CD4-positive, alpha-beta T cell treated with Interleukin-4 for 4 hours (primary cell): ENCODE measurements around the gene PIAS4.

Experiments
- DNase-seq: peaks from one replicate; pipeline ENCODE4 v3.0.0-alpha.2; 2020

Gene PIAS4

DNA sequence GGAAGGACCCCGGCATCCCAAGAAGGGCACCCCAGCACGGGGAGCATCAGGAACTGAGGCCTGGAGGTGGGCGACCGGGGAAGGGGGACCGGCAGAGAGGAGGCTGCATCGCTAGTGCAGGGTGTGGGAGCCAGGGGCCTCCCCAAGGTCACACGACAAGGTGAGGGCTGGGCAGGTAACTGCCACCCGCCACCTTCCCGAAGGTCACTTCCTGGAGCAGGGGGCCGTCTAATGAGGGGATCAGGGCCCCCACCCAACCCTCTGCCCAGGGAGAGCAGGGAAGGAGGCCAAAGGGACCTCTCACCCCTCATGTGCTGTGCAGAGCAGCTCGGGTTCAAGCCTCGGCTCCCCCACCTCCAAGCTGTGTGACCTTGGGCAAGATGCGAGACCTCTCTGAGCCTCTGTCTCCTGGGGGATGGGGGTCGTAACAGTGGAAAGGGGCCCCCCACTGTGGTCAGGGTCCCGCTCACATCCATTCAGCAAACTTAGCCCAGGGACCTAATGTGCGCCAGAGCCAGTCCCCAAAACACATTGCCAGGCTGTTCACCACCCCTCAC, 53.2 kb downstream of the PIAS4 start:
- no peak for DNase-seq

DNA sequence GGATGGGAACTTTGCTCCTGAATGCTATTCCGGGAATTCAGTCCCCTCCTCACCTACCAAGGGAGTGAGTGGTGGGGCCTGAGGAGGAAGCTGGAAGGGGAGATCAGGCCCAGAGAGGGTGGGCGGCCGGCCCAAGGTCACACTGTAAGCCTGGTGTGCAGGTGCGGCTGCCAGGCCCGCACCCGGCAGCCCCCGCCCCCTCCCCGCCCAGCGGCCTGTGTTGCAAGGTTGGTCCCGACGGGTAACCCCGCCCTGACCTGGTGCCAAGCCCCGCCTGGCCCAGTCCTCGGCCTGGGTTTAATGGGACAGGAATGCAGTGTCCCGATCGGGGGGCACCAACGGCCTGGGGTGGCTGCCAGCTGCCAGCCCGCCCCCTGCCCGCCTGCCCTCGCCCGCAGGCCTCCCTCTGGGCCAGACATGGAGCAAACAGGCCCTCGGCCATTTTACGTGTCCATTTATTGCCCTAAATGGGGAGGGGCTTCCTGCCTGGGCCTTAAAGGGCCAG, 53.7 kb downstream of the PIAS4 start:
- DNase-seq = no peak

DNA sequence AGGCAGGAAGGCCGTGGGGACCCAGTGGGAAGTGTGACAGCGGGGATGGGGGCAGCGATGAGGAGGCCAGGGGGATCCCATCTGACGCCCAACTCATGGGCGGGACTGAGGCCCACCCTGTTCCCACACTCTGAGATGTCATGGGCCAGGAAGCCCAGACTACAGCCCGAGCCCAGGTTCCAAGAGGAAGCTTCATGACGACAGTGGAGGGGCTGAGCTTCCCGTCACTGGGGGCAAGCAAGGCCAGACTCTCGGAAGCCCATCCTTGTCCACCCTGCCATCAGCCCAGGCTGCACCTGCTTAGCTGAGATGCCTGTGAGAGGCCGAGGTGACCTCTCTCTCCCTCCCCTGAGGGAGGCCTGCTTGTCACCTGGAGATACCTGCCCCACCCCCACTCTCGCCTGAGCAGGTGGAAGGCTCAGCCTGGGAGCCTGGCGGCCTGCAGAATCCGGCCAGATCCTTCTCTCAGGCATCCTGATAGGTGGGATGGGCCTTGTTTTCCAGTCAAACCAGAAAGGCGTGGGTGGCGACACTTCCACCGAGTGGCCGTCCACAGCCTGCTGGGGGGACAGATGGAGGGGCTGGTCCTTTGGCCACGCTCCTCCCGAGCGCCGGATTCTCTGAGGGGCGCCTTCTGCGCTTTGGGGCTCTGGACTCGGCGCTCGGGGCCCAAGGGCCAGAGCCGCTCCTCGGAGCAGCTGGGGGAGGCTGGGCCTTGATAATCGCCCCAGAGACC, 54.3 kb downstream of the PIAS4 start:
- no peak for DNase-seq

DNA sequence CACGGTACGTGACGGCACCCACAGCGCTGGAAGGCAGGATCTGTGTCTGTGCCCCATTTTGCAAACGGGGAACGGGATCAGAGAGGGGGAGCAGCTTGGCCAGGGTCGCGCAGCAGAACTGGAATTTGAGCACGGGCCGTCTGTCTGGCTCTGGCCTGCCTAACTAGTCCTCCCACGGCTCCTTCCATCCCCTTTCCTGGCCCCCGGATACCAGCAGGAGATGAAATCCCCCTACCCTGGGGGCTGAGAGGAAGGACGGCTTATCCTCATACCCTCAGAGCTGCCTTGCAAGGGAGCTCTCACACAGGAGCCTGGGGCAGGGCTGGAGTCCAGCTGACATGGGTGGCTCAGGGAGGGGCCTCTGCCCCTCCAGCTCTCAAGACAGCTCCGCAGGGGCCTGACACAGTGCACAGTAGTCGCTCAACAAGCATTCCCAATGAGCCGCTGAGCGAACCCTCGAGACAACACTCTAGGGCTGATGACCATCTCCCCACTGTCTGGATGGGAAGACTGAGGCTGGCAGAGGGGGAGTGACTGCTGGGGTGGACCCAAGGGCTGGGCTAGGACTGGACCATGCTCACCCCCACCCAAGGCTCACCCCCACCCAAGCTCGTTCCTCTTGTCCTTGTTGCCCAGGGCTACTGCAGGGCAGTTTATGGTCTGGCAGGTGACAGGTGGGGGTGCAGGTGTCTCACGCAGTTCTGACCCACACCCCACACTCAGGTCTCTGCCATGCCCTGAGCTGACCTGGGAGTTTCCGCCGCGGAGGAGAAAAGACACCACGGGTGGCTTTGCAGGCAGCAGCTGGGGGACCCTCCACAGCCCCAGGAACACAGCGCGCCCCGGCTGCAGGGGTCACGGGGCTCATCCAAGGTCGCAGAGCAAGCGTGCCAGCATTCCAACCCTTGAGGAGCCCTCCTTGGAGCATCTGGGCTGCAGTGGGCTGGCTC, 55.2 kb downstream of the PIAS4 start:
- DNase-seq = no peak

DNA sequence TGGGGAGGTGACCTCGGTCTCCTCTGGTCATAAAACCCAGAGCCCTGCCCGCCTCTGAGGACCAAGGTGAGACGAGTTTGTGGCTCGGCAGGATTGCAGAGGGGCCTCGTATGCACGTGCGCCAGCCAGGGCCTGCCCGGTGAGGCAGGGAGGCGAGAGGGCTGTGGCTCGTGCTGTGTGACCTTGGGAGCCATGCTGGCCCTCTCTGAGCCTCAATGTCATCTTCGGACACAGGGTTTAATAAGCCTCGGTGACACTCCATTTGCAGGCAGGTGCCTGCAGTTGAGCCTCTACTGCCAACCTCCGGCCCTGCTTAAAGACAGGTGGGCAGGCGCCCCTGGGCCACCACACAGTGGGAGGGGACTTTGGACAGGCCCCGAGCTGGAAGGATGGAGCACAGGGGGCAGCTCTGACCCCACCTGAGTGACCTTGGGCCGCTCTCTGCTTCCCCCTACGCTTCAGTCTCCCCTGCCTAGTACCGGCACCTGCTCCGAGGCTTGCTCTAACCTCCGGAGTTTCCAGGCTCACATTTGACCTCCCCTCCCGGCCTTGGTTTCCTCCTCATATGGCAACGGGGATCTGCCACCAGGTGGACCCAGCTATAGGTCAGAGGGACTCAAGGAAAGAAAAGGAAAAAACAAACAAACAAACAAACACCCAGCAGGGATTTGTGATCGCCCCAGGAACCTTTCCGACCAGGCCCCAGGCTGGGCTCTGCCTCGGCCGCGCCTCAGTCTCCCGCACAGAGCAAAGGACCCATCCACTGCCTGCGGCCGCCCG, 56.0 kb downstream of the PIAS4 start:
- DNase-seq = no peak

DNA sequence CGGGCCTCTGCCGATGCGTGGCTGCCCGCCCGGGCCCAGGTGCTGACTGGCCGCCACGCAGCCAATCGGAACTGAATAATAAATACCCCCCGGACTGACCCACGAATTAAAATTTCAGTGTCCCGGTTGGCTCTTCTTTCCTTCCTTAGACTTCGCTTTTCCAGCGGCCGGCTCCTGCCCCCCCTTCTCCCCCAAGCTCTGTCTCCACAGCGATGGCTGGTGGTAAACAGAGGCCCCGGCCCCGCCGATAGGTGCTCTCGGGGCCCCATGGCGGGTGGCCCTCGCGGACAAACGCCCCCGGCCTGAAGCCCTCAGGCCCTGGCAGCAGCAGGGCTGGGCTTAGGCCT, 56.6 kb downstream of the PIAS4 start:
- no peak for DNase-seq

DNA sequence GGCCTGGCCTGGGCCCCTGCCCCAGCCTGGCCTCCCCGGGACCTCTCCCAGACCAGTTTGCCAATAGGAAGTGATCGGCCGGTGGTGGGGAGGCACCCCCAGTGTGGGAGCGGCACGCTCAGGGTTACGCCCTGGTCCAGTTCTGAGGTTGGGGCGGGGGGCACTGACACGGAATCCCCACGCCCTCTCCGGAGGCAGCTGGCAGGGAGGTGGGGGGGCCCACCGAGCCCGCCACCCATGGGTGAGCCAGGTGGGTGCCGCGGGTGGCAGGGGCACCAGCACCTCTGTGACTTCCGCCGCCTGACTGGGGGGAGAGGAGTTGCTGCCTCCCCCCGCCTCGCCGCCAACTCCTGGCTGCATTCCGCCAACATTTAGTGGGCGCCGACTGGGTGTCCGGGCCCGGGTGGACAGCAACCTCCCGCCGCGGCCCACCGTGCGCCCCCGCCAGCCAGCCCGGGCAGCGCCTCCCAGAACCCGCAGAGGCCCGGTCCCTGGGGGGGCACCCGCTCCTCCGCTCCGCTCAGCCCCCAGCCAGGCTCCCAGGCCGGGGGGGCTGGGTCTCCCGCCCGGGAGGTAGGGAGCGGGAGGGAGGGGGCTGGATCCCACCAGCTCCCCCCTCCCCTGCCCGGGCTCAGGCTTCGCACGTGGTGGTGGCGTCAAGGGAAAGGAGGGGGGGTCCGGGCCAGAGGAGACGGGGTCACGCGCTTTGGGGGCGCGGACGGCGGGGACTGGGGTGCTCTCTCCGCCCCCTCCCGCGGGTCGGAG, 57.1 kb downstream of the PIAS4 start:
- DNase-seq = no peak

DNA sequence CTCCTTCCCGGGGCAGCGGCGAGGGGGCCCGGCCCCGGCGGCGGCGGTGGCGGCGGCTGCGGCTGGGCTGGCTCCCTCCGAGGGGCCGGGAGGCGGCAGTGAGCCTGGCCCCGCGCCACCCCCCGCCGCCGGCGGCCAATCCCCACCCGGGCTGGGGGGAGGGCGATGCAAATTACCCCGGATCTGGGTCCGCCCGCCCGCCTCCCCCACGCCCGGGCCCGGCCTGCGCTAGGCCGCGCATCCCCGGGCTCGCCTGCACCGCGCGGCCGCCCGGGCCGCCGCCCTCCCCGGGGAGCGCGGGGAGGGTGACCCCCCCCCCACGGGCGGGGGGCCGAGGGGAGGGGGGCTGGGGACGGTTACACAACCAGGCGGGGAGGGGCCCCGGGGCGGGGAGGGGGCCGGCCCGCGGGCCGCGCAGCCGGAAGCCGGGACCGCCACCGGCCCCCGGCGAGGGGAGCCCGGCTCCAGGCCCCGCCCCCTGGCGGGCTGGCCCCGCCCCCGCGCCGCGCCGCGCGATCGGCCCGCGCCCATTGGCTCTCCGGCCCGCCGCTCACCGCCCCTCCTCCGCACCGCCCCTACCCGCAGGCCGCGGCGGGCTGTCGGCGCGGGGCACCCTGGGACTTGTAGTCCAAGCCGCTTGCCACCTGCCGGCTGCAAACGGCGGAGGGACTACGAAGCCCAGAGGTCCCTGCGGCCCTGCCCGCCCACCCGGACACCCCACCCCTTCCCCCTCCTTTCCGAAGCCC, 58.1 kb downstream of the PIAS4 start:
- peak; percentile 97 for DNase-seq

DNA sequence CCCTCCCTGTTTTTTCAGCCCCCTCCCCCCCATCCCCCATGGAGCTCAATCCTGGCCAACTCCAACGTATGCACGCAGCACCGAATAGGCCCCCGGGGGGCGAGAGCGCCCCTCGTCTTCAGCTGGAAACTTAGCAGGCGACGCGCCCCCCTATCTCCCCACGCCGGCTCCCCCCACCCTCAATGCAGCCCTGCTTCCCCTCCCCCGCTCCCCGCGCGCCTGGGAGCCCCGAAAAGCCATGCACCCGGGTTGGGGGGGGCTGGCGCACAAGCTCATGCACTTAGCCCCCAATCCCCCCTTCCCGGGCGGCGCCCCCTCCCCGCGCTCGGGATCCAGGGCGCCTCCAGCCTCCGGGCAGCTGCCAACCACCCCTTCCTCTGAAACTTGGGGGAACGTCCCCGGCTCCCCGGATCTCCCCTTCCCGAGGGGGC, 58.7 kb downstream of the PIAS4 start:
- DNase-seq = no peak

DNA sequence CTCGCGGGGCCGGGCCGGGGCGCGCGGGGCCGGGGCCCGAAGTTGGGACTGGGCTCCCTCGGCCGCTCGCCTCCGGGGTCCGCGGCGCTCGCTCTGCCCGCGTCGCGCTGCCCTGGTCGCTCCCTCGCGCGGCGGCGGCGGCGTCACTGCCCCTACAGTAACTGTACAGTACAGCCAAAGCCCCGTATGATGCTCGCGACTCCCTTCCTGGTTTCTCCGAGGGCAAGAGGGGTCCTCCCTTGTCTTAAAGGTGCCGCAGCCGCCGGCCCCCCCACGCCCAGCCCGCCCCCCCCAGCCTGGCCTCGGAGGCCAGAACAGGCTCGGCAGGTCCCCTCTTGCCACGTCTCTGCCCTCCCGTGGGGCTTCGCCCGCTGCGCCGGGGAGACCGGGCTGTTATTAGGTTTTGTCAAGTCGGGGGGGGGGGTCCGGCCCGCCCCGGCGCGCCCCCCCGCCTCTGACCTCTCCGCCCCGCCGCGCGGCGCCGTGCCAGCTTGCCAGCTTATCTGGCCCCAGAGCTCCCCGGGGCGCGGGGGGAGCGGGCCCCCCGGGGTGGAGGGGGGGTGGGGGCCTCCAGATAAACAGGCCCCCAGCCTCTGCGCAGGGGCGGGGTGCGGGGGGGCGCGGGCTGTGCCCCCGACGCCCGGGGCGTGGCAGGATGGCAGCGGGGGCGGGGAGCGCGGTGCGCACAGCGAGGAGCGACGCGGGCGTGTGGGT, 59.3 kb downstream of the PIAS4 start, which contains the start of gene ZBTB7A:
Gene ZBTB7A (minus strand): TSS at position 218 of the 714 bp plus-strand sequence. CDS start 11,667 bp downstream, outside the sequence.
- DNase-seq = peak; percentile 87

DNA sequence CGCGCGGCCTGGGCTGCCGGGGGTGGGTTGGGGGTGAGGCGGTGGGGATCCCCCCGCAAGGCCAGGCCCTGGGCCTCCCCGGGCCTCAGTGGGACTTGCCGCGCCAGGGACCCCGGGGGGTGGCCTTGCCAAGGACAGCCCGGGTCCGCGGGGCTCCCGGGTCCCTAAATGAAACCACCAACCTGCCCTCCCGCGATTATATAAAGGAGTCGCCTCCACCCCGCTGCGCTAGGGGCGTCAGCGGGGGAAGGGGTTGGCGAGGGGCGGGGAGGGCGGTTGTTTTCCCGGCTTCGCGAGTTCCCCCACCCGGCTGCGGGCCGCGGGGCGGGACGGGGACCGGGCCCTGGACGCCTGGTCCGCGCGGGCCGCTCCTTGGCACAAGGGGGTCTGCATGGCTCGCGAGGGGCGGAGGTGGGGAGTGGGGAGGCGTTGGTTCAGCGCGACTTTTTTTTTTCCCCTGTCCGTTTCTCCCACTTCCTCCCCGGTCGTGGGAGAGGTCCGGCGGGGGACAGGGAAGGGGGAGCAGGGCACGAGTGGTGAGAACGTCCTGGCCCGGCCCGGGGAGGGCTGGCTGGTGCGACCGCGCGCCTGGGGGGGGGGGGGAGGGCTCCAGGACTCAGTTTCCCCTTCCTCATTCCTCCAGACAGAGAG, 60.0 kb downstream of the PIAS4 start:
- DNase-seq = no peak

DNA sequence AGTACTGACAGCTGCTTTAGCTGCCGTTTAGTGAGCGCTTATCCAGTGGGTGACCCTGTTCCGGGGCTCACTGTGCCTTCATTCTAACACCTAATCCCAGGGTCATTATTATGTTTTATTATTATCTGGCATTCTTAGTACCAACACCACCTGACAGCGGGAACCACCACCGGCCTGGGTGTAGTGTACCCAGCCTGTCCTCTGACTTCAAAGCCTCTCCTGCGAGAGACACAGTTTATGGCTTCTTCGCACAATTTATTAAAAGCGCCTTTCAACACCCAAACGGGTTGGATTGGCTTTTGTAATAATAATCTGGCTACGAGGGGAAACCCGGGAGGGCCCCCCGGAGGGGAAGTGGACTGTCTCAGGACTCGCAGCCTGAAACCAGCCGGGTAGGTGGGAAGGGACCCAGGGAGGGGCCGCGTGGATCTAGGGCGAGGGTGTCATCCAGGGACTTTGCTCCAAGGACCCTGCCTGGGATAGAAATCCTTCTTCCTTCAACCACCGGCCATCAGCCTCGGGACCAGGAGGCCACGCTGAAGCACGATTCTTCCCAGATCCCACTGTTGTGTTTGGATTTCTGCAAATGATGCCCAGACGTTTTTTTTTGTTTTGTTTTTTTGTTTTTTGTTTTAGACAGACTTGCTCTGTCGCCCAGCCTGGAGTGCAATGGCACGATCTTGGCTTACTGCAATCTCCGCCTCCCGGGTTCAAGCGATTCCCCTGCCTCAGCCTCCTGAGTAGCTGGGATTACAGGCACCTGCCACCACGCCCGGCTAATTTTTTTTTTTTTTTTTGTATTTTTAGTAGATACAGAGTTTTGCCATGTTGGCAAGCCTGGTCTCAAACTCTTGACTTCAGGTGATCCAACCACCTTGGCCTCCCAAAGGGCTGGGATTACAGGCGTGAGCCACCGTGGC, 60.8 kb downstream of the PIAS4 start:
- no peak for DNase-seq

DNA sequence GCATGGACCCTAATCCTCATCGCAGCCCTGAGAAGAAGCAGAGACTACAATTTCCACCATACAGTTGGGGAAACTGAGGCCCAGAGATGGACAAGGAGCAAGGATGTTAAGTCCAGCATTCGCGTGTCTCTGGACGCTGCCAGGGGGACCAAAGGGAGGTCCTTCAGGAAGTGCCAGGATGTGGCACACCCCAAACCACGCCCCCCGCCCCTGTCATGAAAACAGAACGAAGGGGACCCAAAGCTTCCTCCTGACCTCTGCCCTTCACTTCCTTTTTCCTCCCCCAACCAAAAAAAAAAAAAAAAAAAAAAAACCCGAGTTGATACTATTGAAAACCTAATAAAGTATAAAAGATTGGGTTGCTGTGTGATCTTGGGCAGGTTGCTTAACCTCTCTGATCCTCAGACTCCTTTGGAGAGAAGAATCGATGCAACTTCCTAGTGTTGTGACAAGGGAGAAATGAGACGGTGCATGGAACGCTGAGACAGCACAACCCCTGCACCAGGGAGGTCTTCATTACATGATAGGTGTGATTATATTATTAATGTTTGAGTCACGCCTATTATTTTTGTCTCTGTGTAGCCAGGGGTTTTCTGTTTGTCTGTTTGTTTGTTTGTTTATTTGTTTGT, 61.9 kb downstream of the PIAS4 start:
- DNase-seq = peak; percentile 55

DNA sequence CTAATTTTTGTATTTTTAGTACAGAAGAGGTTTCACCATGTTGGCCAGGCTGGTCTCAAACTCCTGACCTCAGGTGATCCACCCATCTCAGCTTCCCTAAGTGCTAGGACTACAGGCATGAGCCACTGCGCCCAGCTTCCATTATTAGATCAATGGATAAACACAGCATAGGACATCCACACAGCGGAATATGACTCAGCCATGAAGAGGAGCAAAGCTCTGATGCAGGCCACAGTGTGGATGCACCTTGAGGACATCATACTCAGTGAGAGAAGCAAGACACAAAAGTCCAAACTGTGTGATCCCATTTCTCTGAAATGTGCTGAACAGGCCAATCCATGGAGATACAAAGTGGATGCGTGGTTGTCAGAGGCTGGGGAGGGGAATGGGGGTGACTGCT, 64.1 kb downstream of the PIAS4 start:
- no peak for DNase-seq

DNA sequence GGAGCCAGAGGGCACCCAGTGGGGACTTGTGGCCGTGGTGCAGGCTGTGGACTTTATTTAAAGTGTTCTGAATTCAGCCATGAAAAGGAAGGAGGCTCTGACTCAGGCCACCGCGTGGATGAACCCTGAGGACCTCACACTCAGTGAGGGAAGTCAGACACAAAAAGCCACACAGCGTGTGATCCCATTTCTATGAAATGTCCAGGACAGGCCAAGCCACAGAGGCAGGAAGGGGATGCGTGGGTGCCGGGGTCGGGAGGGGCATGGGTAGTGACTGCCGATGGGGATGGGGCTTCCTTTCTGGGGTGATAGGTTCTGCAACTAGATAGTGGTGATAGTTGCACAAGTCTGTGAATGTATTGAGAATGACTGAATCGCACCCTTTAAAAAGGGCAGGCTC, 67.8 kb downstream of the PIAS4 start:
- no peak for DNase-seq

DNA sequence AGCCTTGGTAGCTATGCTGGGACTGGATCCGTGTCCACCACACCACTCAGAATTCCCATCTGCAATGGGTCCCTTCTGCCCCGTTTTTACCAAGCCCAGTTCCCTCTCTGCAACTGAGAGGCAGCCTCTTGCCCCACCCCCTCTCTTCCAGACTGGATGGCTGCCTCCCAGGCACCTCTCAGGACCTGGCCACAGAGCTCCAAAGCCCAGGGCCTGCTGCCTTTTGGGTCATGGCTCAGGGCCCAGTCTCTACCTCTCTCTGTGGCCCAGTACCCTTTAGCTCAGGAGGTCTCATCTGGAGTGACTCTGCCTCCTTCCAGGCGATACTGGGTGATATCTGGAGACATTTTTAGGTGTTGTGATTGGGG, 69.5 kb downstream of the PIAS4 start:
- DNase-seq = no peak

DNA sequence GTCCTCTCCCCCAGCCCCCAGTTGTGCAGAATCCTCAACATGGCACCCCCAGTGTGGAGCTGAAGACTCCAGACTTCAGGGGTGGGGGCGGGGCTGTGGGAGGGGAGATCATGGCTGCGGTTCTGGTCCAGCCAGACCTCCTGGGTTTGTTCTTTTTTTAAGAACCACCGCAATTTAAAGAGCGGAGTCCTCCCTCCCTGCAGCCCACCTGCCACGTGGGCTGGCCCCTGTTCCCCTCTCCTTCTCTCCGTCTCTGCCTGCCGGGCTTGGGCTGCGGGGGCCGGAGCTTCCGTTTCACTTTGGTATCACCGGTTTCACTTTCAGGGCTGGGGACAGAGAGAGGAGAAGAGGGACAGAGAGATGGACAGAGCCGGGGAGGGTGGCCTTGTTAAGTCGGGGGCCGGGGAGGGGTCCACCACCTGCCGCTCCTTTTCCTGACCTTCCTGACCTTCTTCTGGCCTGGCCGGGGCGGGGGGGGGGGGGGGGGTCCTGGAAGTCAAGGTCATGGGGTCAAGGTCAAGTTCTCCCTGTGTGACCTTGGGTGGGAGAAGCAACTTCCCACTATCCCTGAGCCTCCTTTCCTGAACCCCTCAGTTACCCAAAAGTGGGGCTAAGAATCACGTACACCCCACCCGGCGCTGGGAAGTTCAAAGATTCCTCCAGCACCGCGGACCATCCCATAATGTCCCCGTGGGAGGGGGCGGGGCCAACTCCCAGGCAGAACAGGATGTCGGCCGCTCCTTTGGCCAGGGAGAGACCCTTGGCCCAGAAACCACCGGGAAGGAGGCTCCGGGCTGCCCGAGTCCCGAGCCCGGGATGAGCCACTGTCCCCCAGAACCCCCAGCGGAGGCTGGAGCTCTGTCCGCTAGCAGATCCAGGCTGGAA, 70.5 kb downstream of the PIAS4 start:
- DNase-seq = no peak
